IPS-18a (cell line): ENCODE data around the gene PATZ1.

ENCODE experiments used
- H3K27ac ChIP-seq: one replicate; pipeline ENCODE4 v1.5.1; 2013; ENCODE audit warnings: low read length
- H3K27me3 ChIP-seq: one replicate; pipeline ENCODE4 v1.6.1; 2013; ENCODE audit warnings: mild to moderate bottlenecking, low read length; ENCODE audit not compliant: control insufficient read depth, insufficient read depth
- H3K36me3 ChIP-seq: one replicate; pipeline ENCODE4 v1.6.1; 2013; ENCODE audit warnings: low read depth, low read length; ENCODE audit not compliant: control insufficient read depth
- H3K4me1 ChIP-seq: one replicate; pipeline ENCODE4 v1.6.1; 2013; ENCODE audit warnings: low read depth, low read length; ENCODE audit not compliant: control insufficient read depth
- H3K4me3 ChIP-seq: one replicate; pipeline ENCODE4 v1.5.1; 2013; ENCODE audit warnings: low read length
- H3K9ac ChIP-seq: one replicate; pipeline ENCODE4 v1.6.1; 2013; ENCODE audit warnings: mild to moderate bottlenecking, low read length, moderate library complexity
- H3K9me3 ChIP-seq: one replicate; pipeline ENCODE4 v1.6.1; 2013; ENCODE audit warnings: low read depth, low read length; ENCODE audit not compliant: control insufficient read depth

Gene PATZ1

GRCh38 chr22:31286360-31287255 lies 59.5 kb downstream of the PATZ1 start:
- Histone ChIP-seq H3K36me3 (no peaks in the 10 kb centered on the region), H3K9me3 (no peaks in the 10 kb centered on the region), H3K4me3 (no peak overlapping the region), H3K4me1 (peaks cover 9% of the 10 kb centered on the region), H3K27me3 (peaks cover 22% of the 10 kb centered on the region), H3K27ac (no peak overlapping the region), H3K9ac (no peak overlapping the region)

- peaks cover 3% of the 10 kb centered on the region for H3K4me1 ChIP-seq
- H3K27me3 ChIP-seq, result peaks cover 3% of the 10 kb centered on the region
- no peak overlapping the region for H3K27ac ChIP-seq
- H3K36me3 ChIP-seq, result no peaks in the 10 kb centered on the region
- no peak overlapping the region for H3K9ac ChIP-seq
- H3K4me3 ChIP-seq, result no peak overlapping the region
- no peaks in the 10 kb centered on the region for H3K9me3 ChIP-seq
Observed at GRCh38 chr22:31284281-31285155, 61.6 kb downstream of the PATZ1 start.

GRCh38 chr22:31282748-31283468 lies 63.2 kb downstream of the PATZ1 start:
- H3K4me1 ChIP-seq, result peaks cover 3% of the 10 kb centered on the region
- H3K9me3 ChIP-seq, result no peaks in the 10 kb centered on the region
- H3K9ac ChIP-seq, result no peak overlapping the region
- no peak overlapping the region for H3K4me3 ChIP-seq
- no peak overlapping the region for H3K27ac ChIP-seq
- no peaks in the 10 kb centered on the region for H3K27me3 ChIP-seq
- H3K36me3 ChIP-seq, result peaks cover 12% of the 10 kb centered on the region

- peaks cover 3% of the 10 kb centered on the region for H3K4me1 ChIP-seq
- no peak overlapping the region for H3K9ac ChIP-seq
- peaks cover 14% of the 10 kb centered on the region for H3K36me3 ChIP-seq
- no peak overlapping the region for H3K4me3 ChIP-seq
- no peaks in the 10 kb centered on the region for H3K9me3 ChIP-seq
- H3K27ac ChIP-seq, result no peak overlapping the region
- no peaks in the 10 kb centered on the region for H3K27me3 ChIP-seq
Observed at GRCh38 chr22:31281733-31282132, 64.4 kb downstream of the PATZ1 start.

- Histone ChIP-seq H3K4me3 (no peak overlapping the region), H3K9me3 (no peaks in the 10 kb centered on the region), H3K36me3 (peaks cover 25% of the 10 kb centered on the region), H3K9ac (no peak overlapping the region), H3K4me1 (peaks cover 3% of the 10 kb centered on the region), H3K27ac (no peak overlapping the region), H3K27me3 (no peaks in the 10 kb centered on the region)
Observed at GRCh38 chr22:31279821-31280505, 66.2 kb downstream of the PATZ1 start.

GRCh38 chr22:31279327-31279669 lies 66.8 kb downstream of the PATZ1 start:
- Histone ChIP-seq H3K9ac (no peak overlapping the region), H3K27me3 (no peaks in the 10 kb centered on the region), H3K4me1 (peaks cover under 1% of the 10 kb centered on the region), H3K4me3 (no peak overlapping the region), H3K27ac (no peak overlapping the region), H3K9me3 (no peaks in the 10 kb centered on the region), H3K36me3 (peaks cover 30% of the 10 kb centered on the region)

GRCh38 chr22:31278626-31279326 lies 67.4 kb downstream of the PATZ1 start:
- Histone ChIP-seq H3K27ac (no peak overlapping the region), H3K9me3 (no peaks in the 10 kb centered on the region), H3K27me3 (no peaks in the 10 kb centered on the region), H3K9ac (no peak overlapping the region), H3K4me1 (no peaks in the 10 kb centered on the region), H3K4me3 (no peak overlapping the region), H3K36me3 (peaks cover 33% of the 10 kb centered on the region)

- no peak overlapping the region for H3K9ac ChIP-seq
- H3K36me3 ChIP-seq, result peaks cover 39% of the 10 kb centered on the region
- H3K4me1 ChIP-seq, result no peaks in the 10 kb centered on the region
- no peak overlapping the region for H3K27ac ChIP-seq
- H3K4me3 ChIP-seq, result no peak overlapping the region
- no peaks in the 10 kb centered on the region for H3K27me3 ChIP-seq
- H3K9me3 ChIP-seq, result no peaks in the 10 kb centered on the region
Observed at GRCh38 chr22:31278151-31278621, 68.0 kb downstream of the PATZ1 start.

- Histone ChIP-seq H3K27me3 (no peaks in the 10 kb centered on the region), H3K36me3 (peaks cover 42% of the 10 kb centered on the region), H3K4me1 (no peaks in the 10 kb centered on the region), H3K4me3 (no peak overlapping the region), H3K27ac (no peak overlapping the region), H3K9ac (no peak overlapping the region), H3K9me3 (no peaks in the 10 kb centered on the region)
Observed at GRCh38 chr22:31277741-31278140, 68.4 kb downstream of the PATZ1 start.

- Histone ChIP-seq H3K9ac (no peak overlapping the region), H3K27me3 (no peaks in the 10 kb centered on the region), H3K4me1 (no peaks in the 10 kb centered on the region), H3K36me3 (peaks cover 42% of the 10 kb centered on the region), H3K27ac (no peak overlapping the region), H3K9me3 (no peaks in the 10 kb centered on the region), H3K4me3 (no peak overlapping the region)
Observed at GRCh38 chr22:31276426-31277167, 69.5 kb downstream of the PATZ1 start.
